Keratinocyte (primary cell): ENCODE data around the gene DNAJC25. TPM values are rescaled to one million over a fixed set of nuclear protein-coding genes. Genes with fewer than 3 reads are reported as not detected.

Experiments
- DNase-seq: peaks from one replicate; pipeline ENCODE4 v3.0.0-alpha.2; 2011; ENCODE audit warnings: low read depth, missing footprints, low spot score
- FAIRE-seq: peaks from 2 replicates; lab custom pipeline; 2011; peaks lifted over from hg19 to GRCh38; lab: Jason Lieb, UNC
- H2AFZ ChIP-seq: 2 replicates; pipeline ENCODE4 v1.6.0; 2012; ENCODE audit warnings: low read length, control low read depth, inconsistent platforms; ENCODE audit not compliant: control insufficient read depth
- H3K27ac ChIP-seq: 2 replicates; pipeline ENCODE4 v1.5.1; 2011; ENCODE audit warnings: low read length; ENCODE audit not compliant: control insufficient read depth, insufficient read depth
- H3K27me3 ChIP-seq: 3 replicates; pipeline ENCODE4 v1.6.0; 2011; ENCODE audit warnings: low read length; ENCODE audit not compliant: control insufficient read depth, insufficient read depth; ENCODE audit errors: extremely low read depth
- H3K36me3 ChIP-seq, 2 experiments: 2 replicates in 1 of 2; 3 replicates in 1 of 2; pipeline ENCODE4 v1.5.1; 2011; ENCODE audit warnings: low read length in 2 of 2, mild to moderate bottlenecking in 1 of 2; ENCODE audit not compliant: control insufficient read depth in 2 of 2, insufficient read depth in 2 of 2; ENCODE audit errors: extremely low read depth in 1 of 2
- H3K4me1 ChIP-seq: 3 replicates; pipeline ENCODE4 v1.5.1; 2011; ENCODE audit warnings: low read length; ENCODE audit not compliant: control insufficient read depth, insufficient read depth; ENCODE audit errors: extremely low read depth
- H3K4me2 ChIP-seq: 3 replicates; pipeline ENCODE4 v1.6.0; 2011; ENCODE audit warnings: low read depth, low read length; ENCODE audit not compliant: control insufficient read depth, insufficient read depth; ENCODE audit errors: extremely low read depth
- H3K4me3 ChIP-seq, 3 experiments: fragments of 200-600 bp in 1 of 3; sonication (generic) in 1 of 3; 2 replicates in 2 of 3; 3 replicates in 1 of 3; pipeline ENCODE4 v1.5.1; 2011 to 2016; ENCODE audit warnings: low read length in 3 of 3, mild to moderate bottlenecking in 3 of 3, control low read depth in 2 of 3, inconsistent platforms in 1 of 3, low read depth in 1 of 3, mixed read lengths in 1 of 3, mixed run types in 1 of 3, moderate library complexity in 1 of 3; ENCODE audit not compliant: control insufficient read depth in 2 of 3, insufficient read depth in 2 of 3; ENCODE audit errors: extremely low read depth in 1 of 3
- H3K79me2 ChIP-seq: 2 replicates; pipeline ENCODE4 v1.6.0; 2012; ENCODE audit warnings: low read length; ENCODE audit not compliant: control insufficient read depth, insufficient read depth
- H3K9ac ChIP-seq: 3 replicates; pipeline ENCODE4 v1.6.0; 2011; ENCODE audit warnings: low read length; ENCODE audit not compliant: control insufficient read depth, insufficient read depth; ENCODE audit errors: extremely low read depth
- H3K9me1 ChIP-seq: 3 replicates; pipeline ENCODE4 v1.6.0; 2011; ENCODE audit warnings: low read length; ENCODE audit not compliant: control insufficient read depth, insufficient read depth; ENCODE audit errors: extremely low read depth
- H3K9me3 ChIP-seq: 2 replicates; pipeline ENCODE4 v1.5.1; 2012; ENCODE audit warnings: low read depth, low read length; ENCODE audit not compliant: control insufficient read depth
- H4K20me1 ChIP-seq: 3 replicates; pipeline ENCODE4 v1.6.0; 2011; ENCODE audit warnings: low read length; ENCODE audit not compliant: control insufficient read depth, insufficient read depth; ENCODE audit errors: extremely low read depth
- EZH2 ChIP-seq: IDR thresholded peaks from one replicate; pipeline ENCODE4 v1.6.1; 2012; ENCODE audit warnings: inconsistent platforms, mild to moderate bottlenecking, low read length, moderate library complexity
- dilution Hi-C: fragments of 300-500 bp; cut with MboI; formaldehyde crosslinking; loops from one replicate; pipeline ENCODE4 v1.7.0; 2020; ENCODE audit warnings: low sequenced_read_pairs; ENCODE audit not compliant: extremely low pct_ligation_motif_present
- polyA plus RNA-seq, 5 experiments: library from polyadenylated mRNA; depleted of rRNA in 3 of 5; stranded (reverse) in 3 of 5; stranded (forward) in 1 of 5; unstranded in 1 of 5; fragments of >200 nt; gene quantifications; 1 replicate in 1 of 5; 2 replicates in 3 of 5; 3 replicates in 1 of 5; pipeline versions ENCODE4 v1.2.1 to v1.2.3, GENCODE V29; 2011 to 2012; ENCODE audit warnings: missing spikeins in 2 of 5, low read depth in 1 of 5, low replicate concordance in 1 of 5
- TF ChIP-seq, protein P1 (sequence below), 3 experiments: IDR thresholded peaks in 1 of 3; conservative IDR thresholded peaks in 1 of 3; optimal IDR thresholded peaks in 1 of 3; 2 replicates in 2 of 3; 3 replicates in 1 of 3; pipeline versions ENCODE3 to v1.5.1; 2011; ENCODE audit warnings: low read length in 3 of 3, mild to moderate bottlenecking in 3 of 3, moderate library complexity in 2 of 3, control low read depth in 1 of 3, inconsistent platforms in 1 of 3; ENCODE audit not compliant: insufficient read depth in 2 of 3; ENCODE audit errors: extremely low read depth in 1 of 3

The DNAJC25 gene
- polyA plus RNA-seq, 1 donor (not counting 4 experiments of a cell fraction or from before 2014, with no cell fraction given), result 7.3 TPM

DNA sequence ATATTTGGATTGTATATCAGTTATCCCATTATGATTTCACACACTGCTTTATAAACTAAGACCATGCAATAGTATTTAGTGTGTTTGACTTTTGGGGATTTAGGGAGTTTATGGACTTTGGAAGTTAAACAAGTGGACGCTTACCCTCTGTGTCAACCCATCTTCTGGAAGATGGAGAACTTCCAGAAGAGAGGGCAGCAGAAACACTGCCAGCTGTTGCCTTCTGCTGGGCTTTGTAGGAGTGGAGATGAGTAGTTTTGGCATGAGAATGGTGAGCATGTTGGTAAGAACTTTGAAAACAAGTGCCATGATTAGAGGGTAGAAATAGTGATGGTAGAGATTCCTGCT, 2.2 kb downstream of the DNAJC25 start:
- FAIRE-seq (no peak), DNase-seq (no peak)
- Histone ChIP-seq H3K36me3 (no peaks in the 10 kb centered on the region), H3K4me1 (peaks cover 19% of the 10 kb centered on the region), H3K9ac (no peak overlapping the region), H3K27me3 (no peaks in the 10 kb centered on the region), H3K9me1 (peaks cover 3% of the 10 kb centered on the region), H3K4me3 (peak overlapping the region in 1 of 3 experiments; percentile 98), H3K9me3 (no peaks in the 10 kb centered on the region), H4K20me1 (no peaks in the 10 kb centered on the region), H3K4me2 (peak overlapping the region; percentile 87), H3K79me2 (peaks cover 69% of the 10 kb centered on the region), H3K27ac (no peak overlapping the region), H2AFZ (no peak overlapping the region)
- TF ChIP-seq, protein P1, sequence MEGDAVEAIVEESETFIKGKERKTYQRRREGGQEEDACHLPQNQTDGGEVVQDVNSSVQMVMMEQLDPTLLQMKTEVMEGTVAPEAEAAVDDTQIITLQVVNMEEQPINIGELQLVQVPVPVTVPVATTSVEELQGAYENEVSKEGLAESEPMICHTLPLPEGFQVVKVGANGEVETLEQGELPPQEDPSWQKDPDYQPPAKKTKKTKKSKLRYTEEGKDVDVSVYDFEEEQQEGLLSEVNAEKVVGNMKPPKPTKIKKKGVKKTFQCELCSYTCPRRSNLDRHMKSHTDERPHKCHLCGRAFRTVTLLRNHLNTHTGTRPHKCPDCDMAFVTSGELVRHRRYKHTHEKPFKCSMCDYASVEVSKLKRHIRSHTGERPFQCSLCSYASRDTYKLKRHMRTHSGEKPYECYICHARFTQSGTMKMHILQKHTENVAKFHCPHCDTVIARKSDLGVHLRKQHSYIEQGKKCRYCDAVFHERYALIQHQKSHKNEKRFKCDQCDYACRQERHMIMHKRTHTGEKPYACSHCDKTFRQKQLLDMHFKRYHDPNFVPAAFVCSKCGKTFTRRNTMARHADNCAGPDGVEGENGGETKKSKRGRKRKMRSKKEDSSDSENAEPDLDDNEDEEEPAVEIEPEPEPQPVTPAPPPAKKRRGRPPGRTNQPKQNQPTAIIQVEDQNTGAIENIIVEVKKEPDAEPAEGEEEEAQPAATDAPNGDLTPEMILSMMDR (optimal IDR thresholded peaks at IDR 0.05 in 1 of 3, IDR thresholded peaks at IDR 0.05 in 1 of 3, conservative IDR thresholded peaks at IDR 0.05 in 1 of 3; ENCODE audit: extremely low read depth in 1 of 3, insufficient read depth in 2 of 3, low read length in 3 of 3), result no peak
- TF ChIP-seq EZH2, result no peak
- dilution Hi-C loops, result no loop called here

DNA sequence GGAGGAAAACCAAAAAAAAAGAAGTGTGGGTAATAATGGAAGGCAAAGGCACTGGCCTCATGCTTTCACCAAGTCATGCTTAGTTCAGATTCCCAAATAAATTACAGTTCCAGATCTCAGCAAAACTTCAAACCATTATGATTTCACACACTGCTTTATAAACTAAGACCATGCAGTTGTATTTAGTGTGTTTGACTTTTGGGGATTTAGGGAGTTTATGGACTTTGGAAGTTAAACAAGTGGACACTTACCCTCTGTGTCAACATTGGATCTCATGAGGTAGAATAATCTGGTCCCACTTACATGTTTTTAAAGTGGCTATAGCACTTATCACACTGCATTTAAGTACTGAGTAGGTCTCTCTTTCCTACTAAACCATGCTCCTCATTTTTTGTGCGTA, 3.7 kb downstream of the DNAJC25 start:
- Histone ChIP-seq H4K20me1 (no peaks in the 10 kb centered on the region), H3K9me1 (peaks cover 3% of the 10 kb centered on the region), H3K79me2 (peaks cover 79% of the 10 kb centered on the region), H3K27me3 (no peaks in the 10 kb centered on the region), H3K9me3 (no peaks in the 10 kb centered on the region), H2AFZ (no peak overlapping the region), H3K4me1 (peaks cover 19% of the 10 kb centered on the region), H3K27ac (no peak overlapping the region), H3K36me3 (no peaks in the 10 kb centered on the region), H3K4me2 (no peak overlapping the region), H3K4me3 (no peak overlapping the region), H3K9ac (no peak overlapping the region)
- DNase-seq (no peak), FAIRE-seq (no peak)
- TF ChIP-seq EZH2, result no peak
- TF ChIP-seq, protein P1 (optimal IDR thresholded peaks at IDR 0.05 in 1 of 3, IDR thresholded peaks at IDR 0.05 in 1 of 3, conservative IDR thresholded peaks at IDR 0.05 in 1 of 3; ENCODE audit: extremely low read depth in 1 of 3, insufficient read depth in 2 of 3, low read length in 3 of 3), result no peak
- dilution Hi-C loops, result no loop called here
